NCI-H1105 treated with DMSO at 0.1 percent for 48 hours (cell line): ENCODE measurements around the gene ARL8A.
A peak's percentile ranks its signal among the peaks of the same experiment; 100 is the strongest.
"Not testable (repeated sequence)": the region's sequence is repeated elsewhere in the genome, so short reads cannot be mapped to it uniquely, and the experiment has no call there.

Experiments
- DNase-seq: peaks from one replicate; lab custom pipeline; 2025; lab: John Stamatoyannopoulos, UW

The ARL8A gene

DNA sequence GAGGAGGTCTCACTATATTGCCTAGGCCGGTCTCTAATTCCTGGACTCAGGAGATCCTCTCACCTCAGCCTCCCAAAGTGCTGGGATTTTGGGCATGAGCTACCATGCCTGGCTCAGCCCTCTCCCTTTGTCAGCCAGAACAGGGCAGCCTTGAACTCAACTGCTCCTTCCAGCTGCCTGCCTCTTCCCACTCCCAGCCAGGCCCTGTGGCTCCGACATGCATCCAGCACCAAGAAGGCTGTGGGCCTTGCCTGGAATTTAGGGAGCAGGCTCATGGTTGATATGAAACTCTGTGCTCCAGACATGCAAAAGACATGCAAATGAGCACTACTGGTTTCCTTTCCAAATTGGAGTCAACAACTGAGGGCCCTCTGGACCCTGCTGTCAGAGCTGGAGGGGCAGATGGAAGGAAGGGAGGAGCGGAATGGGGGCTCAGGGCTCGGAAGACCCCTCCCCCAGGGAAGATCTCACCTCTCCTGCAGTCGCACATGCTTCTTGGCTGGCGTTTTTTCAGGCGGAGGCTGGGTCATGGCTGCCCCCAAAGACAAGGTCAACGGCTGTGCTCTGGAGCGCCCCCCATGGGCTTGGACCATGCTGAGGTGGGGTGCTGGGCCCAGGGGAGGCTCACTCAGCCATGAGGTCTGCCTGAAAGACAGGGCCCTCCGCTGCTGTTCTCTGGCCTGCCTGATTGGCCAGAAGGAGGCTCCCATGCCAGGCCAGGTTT is 14.4 kb upstream of the ARL8A start:
- DNase-seq: no peak

GRCh38 chr1:202157945-202158344 is 13.4 kb upstream of the ARL8A start:
- no peak for DNase-seq

DNA sequence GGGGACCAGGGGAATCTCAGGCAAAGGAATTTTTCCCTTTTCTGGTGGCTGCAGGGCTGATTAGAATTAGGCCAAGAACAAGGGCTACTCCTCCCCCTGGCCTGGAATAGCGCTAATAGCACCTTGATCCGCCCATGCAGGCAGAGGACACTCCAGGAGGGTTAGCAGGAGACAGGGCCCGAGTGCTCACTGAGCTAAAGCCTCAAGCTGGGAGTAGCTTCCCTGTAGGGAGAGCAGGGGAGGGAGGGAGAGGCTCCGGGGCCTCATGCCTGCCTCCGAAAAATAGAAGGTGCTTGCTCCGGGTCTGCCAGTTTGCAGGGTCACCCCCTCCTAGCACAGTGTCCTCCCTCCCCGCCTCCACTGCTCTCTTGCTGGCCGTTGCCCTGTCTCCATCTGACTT is 12.1 kb upstream of the ARL8A start:
- DNase-seq: no peak

GRCh38 chr1:202155478-202156021 is 11.0 kb upstream of the ARL8A start:
- DNase-seq: peak; percentile 23

GRCh38 chr1:202154766-202155477 is 10.4 kb upstream of the ARL8A start:
- DNase-seq: no peak

- DNase-seq: no peak
Measured at GRCh38 chr1:202154148-202154765, 9.7 kb upstream of the ARL8A start.

GRCh38 chr1:202153284-202153683 is 8.7 kb upstream of the ARL8A start:
- no peak for DNase-seq

DNA sequence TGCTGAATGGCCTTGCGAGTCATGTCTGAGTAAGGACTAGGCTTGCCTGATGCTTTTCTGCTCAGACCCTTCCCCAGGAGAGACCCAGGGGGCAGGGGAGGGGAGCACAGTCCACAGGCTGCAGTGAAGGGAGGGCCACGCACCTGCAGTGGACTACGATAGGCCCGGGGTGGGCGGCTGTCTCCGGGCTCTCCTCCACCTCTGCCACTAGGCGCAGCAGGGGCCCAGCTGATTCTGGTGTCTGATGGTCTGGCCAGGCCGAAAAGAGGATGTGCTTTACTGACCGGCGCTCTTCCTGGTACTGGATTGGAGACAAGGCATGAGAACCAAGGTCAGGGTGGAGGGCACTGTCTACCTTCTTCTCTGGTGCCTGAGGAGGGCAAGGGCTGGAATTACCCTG is 7.9 kb upstream of the ARL8A start:
- DNase-seq: no peak

DNA sequence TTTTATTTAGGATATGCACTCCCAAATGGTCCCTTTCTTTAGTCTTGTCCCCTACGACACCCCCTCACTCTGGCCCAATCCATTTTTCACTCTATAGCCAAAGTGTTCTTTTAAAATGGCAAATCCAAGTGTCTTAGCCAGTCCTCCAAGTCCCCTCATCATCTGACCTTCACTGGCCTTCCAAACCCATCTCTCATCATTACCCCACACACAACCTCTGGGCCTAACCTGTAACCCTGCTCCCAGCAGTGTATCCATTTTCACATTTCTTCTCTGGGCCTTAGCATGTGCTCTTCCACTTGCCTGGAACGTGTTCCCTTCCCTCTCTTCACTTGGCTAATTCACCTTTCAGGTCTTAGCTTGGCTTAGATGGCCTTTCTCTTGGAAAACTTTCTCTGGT is 6.5 kb upstream of the ARL8A start:
- DNase-seq: no peak

- no peak for DNase-seq
Measured at GRCh38 chr1:202150602-202151001, 6.1 kb upstream of the ARL8A start.

DNA sequence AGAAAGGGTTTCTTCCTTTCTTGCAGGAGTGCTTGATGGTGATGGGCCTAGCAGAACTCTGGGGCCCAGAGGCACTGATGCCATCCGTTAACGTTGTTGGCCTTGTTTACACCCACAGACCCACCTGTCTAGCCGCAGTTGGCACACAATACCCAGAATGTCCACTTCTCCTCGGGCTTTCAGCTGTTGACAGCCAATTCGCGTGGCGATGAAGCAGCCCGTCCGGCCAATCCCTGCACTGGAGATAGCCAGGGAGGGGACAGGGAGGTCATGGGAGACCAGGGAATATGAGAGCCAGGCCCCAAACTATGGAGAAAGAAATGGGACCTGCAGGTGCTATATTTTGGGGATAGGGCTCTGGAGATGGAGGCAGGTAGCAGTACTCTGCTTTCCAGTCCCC is 5.7 kb upstream of the ARL8A start:
- DNase-seq: no peak

GRCh38 chr1:202149566-202149965 is 5.0 kb upstream of the ARL8A start:
- no peak for DNase-seq

DNA sequence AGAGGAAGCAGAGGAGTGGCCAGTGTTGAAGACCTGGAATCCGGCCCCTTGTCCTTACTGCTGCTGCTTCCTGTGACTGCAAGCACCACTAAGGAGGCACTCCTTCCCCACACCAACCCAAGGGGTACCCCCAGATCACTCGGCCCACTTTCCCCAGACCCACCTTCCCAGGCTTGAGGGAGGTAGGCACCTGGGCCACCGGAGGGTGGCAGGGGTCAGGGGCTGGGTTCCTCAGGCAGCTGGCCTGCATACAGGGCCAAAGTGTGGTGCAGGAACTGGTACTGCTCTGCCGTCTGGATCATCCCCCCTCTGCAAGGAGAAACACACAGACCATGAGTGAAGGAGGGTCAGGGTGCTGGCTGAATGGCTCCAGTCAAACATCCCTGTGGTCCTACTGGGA is 3.9 kb upstream of the ARL8A start:
- no peak for DNase-seq

- no peak for DNase-seq
Measured at GRCh38 chr1:202146993-202147392, 2.5 kb upstream of the ARL8A start.

GRCh38 chr1:202146279-202146678 is 1.7 kb upstream of the ARL8A start:
- DNase-seq: no peak

DNA sequence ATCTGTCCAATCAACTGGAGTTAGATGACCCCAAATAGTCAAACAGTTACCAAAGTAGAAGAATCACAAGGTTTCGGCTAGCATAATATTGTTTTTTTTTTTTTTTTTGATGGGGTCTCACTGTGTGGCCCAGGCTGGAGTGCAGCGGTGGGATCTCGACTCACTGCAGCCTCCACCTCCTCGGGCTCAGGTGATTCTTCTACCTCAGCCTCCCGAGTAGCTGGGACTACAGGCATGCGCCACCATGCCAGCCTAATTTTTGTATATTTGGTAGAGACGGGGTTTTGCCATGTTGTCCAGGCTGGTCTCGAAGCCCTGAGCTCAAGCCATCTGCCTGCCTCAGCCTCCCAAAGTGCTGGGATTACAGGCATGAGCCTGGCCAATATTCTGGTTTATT is 1.2 kb upstream of the ARL8A start:
- DNase-seq: not testable (repeated sequence)

GRCh38 chr1:202145068-202145743 is 669 bp upstream of the ARL8A start:
- DNase-seq: no peak

GRCh38 chr1:202143768-202144401 is 652 bp downstream of the ARL8A start:
- DNase-seq: peak; percentile 58

- DNase-seq: no peak
Measured at GRCh38 chr1:202143011-202143767, 1.3 kb downstream of the ARL8A start.

GRCh38 chr1:202141468-202141867 is 3.1 kb downstream of the ARL8A start:
- DNase-seq: not testable (repeated sequence)

- no peak for DNase-seq
Measured at GRCh38 chr1:202140833-202141232, 3.7 kb downstream of the ARL8A start.
